Endothelial cell of umbilical vein (primary cell): ENCODE results near the gene HPSE2. TPM values are rescaled to one million over a fixed set of nuclear protein-coding genes. Genes with fewer than 3 reads are reported as not detected.
A peak's percentile ranks its signal among the peaks of the same experiment; 100 is the strongest.

Experiments
- BruUV-seq: library from RNA; stranded (reverse); fragments of 400-500 nt; replicated peaks from 2 replicates; lab custom pipeline; 2021; lab: Mats Ljungman, UMichigan
- CTCF ChIA-PET: fragments of 300-600, 350-600 bp; sonication (Branson Sonifier 250); formaldehyde crosslinking; loops from one replicate; lab custom pipeline; 2021; ENCODE audit warnings: antibody characterized with exemption, inconsistent platforms; lab: Charles Lee
- POLR2A ChIA-PET: fragments of 300-600, 350-600 bp; sonication (Branson Sonifier 250); formaldehyde crosslinking; loops from one replicate; lab custom pipeline; 2021; ENCODE audit warnings: antibody characterized with exemption, inconsistent platforms; lab: Charles Lee
- DNase-seq: peaks from one replicate; pipeline ENCODE4 v3.0.0-alpha.2; 2011; ENCODE audit warnings: low read depth, low spot score
- FAIRE-seq: peaks from 2 replicates; lab custom pipeline; 2011; peaks lifted over from hg19 to GRCh38; lab: Jason Lieb, UNC
- H2AFZ ChIP-seq: 2 replicates; pipeline ENCODE4 v1.6.0; 2012; ENCODE audit warnings: low read depth, low read length, control low read depth, inconsistent platforms
- H3K27ac ChIP-seq: 2 replicates; pipeline ENCODE4 v1.5.1; 2011; ENCODE audit warnings: low read depth, mild to moderate bottlenecking, control low read depth, low read length, moderate library complexity; ENCODE audit not compliant: insufficient read depth
- H3K27me3 ChIP-seq, 2 experiments: 2 replicates each; pipeline versions ENCODE4 v1.6.0 to v1.6.1; 2011; ENCODE audit warnings: low read length in 2 of 2, mixed read lengths in 1 of 2; ENCODE audit not compliant: control insufficient read depth in 2 of 2, insufficient read depth in 2 of 2
- H3K36me3 ChIP-seq, 2 experiments: 2 replicates in 1 of 2; 3 replicates in 1 of 2; pipeline ENCODE4 v1.5.1; 2011; ENCODE audit warnings: low read length in 2 of 2, mild to moderate bottlenecking in 1 of 2, moderate library complexity in 1 of 2; ENCODE audit not compliant: control insufficient read depth in 2 of 2, insufficient read depth in 2 of 2; ENCODE audit errors: extremely low read depth in 1 of 2
- H3K4me1 ChIP-seq: 3 replicates; pipeline ENCODE4 v1.5.1; 2011; ENCODE audit warnings: mild to moderate bottlenecking, low read length; ENCODE audit not compliant: control insufficient read depth, insufficient read depth; ENCODE audit errors: extremely low read depth
- H3K4me2 ChIP-seq: 2 replicates; pipeline ENCODE4 v1.6.1; 2011; ENCODE audit warnings: low read length, control low read depth, mixed read lengths; ENCODE audit not compliant: insufficient read depth
- H3K4me3 ChIP-seq, 3 experiments: fragments of 200-600 bp in 1 of 3; sonication (generic), shearing (Covaris generic) in 1 of 3; replicated peaks in 1 of 3; 2 replicates each; pipeline ENCODE4 v1.5.1; 2011 to 2016; ENCODE audit warnings: control low read depth in 3 of 3, low read length in 3 of 3, mild to moderate bottlenecking in 2 of 3, inconsistent platforms in 1 of 3, low read depth in 1 of 3, moderate library complexity in 1 of 3; ENCODE audit not compliant: insufficient read depth in 1 of 3
- H3K79me2 ChIP-seq: 2 replicates; pipeline ENCODE4 v1.6.0; 2012; ENCODE audit warnings: low read length, inconsistent platforms; ENCODE audit not compliant: control insufficient read depth, insufficient read depth
- H3K9ac ChIP-seq: replicated peaks from 2 replicates; pipeline ENCODE3; 2011; ENCODE audit warnings: low read length, control low read depth; ENCODE audit not compliant: insufficient read depth; ENCODE audit errors: extremely low read depth
- H3K9me1 ChIP-seq: replicated peaks from 3 replicates; pipeline ENCODE4 v1.6.0; 2011; ENCODE audit warnings: mild to moderate bottlenecking, low read length; ENCODE audit not compliant: control insufficient read depth, insufficient read depth; ENCODE audit errors: extremely low read depth
- H3K9me3 ChIP-seq: replicated peaks from 2 replicates; pipeline ENCODE4 v1.5.1; 2012; ENCODE audit warnings: low read length, inconsistent platforms; ENCODE audit not compliant: control insufficient read depth, insufficient read depth
- H4K20me1 ChIP-seq: replicated peaks from 2 replicates; pipeline ENCODE3; 2011; ENCODE audit warnings: mild to moderate bottlenecking, low read length; ENCODE audit not compliant: control insufficient read depth, insufficient read depth; ENCODE audit errors: extremely low read depth
- EZH2 ChIP-seq: IDR thresholded peaks from 2 replicates; pipeline ENCODE4 v1.6.1; 2012; ENCODE audit warnings: borderline replicate concordance, low read depth, mild to moderate bottlenecking, moderate library complexity, low read length, inconsistent platforms; ENCODE audit not compliant: severe bottlenecking
- FOS ChIP-seq: IDR thresholded peaks from 2 replicates; pipeline ENCODE4 v1.6.1; 2011; ENCODE audit warnings: mild to moderate bottlenecking, low read length, moderate library complexity, borderline replicate concordance; ENCODE audit not compliant: insufficient read depth
- GATA2 ChIP-seq: IDR thresholded peaks from 2 replicates; pipeline ENCODE4 v1.7.0; 2011; ENCODE audit warnings: low read depth, mild to moderate bottlenecking, moderate library complexity, mixed read lengths, low read length; ENCODE audit not compliant: insufficient read length, insufficient read depth
- POLR2A ChIP-seq: IDR thresholded peaks from 2 replicates; pipeline ENCODE4 v1.6.1; 2012; ENCODE audit warnings: low read depth, mild to moderate bottlenecking, control low read depth, low read length
- dilution Hi-C: fragments of 300-500 bp; cut with MboI; formaldehyde crosslinking; loops from one replicate; pipeline ENCODE4 v1.15.0; 2019; ENCODE audit warnings: low sequenced_read_pairs; ENCODE audit not compliant: extremely low pct_ligation_motif_present
- intact Hi-C: fragments of 100-400 bp; cut with micrococcal nuclease; formaldehyde crosslinking; loops from one replicate; pipeline ENCODE4 v1.10.0; 2022
- polyA plus RNA-seq, 4 experiments: library from polyadenylated mRNA; depleted of rRNA in 3 of 4; stranded (reverse) in 3 of 4; unstranded in 1 of 4; fragments of >200 nt; gene quantifications; 2 replicates each; pipeline versions ENCODE4 v1.2.1 to v1.2.3, GENCODE V29; 2011 to 2012; ENCODE audit warnings: missing spikeins in 1 of 4
- total RNA-seq: library from RNA; stranded (reverse); gene quantifications from 2 replicates; pipeline ENCODE4 v1.2.3, GENCODE V29; 2021

Gene HPSE2
- total and polyA plus RNA-seq, 2 donors (not counting 3 experiments of a cell fraction or from before 2014, with no cell fraction given) = not detected

DNA sequence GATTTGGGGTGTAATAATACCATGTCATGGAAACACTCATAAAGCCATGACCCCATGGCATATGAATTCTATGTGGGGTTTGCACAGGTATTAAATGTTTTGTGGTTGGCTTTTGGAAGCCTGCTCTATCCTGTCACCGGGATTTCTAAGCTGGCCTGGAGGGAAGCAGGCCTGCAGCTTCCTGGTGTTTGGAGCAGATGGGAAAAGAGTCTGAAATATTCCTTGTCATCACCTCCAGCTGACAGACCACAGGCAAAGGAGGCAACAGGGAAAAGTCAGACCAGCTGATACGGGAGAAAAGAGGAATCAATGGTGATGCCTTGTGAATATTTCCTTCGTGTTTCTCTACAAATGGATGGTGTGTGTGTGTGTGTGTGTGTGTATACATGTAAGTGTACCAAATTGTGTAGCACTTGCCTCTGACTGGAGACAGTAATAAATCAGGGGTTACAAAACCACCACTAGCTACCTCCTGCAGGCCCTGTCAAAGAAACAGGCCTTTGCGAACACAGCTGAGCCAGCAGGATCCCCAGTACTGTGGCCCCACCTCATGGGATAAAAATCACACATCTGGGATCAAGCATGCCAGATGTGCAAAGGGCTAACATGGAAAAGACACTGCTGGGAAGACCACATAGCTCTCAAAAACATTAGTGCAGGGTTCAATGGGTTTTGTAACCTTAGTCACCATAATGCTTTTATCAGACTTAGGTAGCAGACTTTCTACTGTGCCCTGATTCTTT is 668.1 kb downstream of the HPSE2 start:
- FAIRE-seq = no peak
- H3K9ac ChIP-seq = no peak overlapping the region
- ChIA-PET CTCF (interaction anchor here (0.9 to 1.5 kb wide), 3 partner anchors 9 to 17 kb away, joined by 3 to 4 read pairs (median 3); no protein-coding TSS in a partner anchor), POLR2A (no interaction called here)
- no TSS peak for BruUV-seq
- H3K27ac ChIP-seq = no peak overlapping the region
- H3K4me2 ChIP-seq = no peak overlapping the region
- no peak overlapping the region for H3K4me3 ChIP-seq
- no peak for TF ChIP-seq GATA2
- TF ChIP-seq POLR2A = no peak
- dilution Hi-C loops = no loop called here
- intact Hi-C loops = no loop called here
- H3K36me3 ChIP-seq = no peaks in the 10 kb centered on the region
- H3K27me3 ChIP-seq = no peaks in the 10 kb centered on the region
- no peaks in the 10 kb centered on the region for H3K9me1 ChIP-seq
- no peaks in the 10 kb centered on the region for H3K79me2 ChIP-seq
- no peaks in the 10 kb centered on the region for H4K20me1 ChIP-seq
- no peak for DNase-seq
- H3K9me3 ChIP-seq = no peaks in the 10 kb centered on the region
- H3K4me1 ChIP-seq = no peaks in the 10 kb centered on the region
- H2AFZ ChIP-seq = no peak overlapping the region

DNA sequence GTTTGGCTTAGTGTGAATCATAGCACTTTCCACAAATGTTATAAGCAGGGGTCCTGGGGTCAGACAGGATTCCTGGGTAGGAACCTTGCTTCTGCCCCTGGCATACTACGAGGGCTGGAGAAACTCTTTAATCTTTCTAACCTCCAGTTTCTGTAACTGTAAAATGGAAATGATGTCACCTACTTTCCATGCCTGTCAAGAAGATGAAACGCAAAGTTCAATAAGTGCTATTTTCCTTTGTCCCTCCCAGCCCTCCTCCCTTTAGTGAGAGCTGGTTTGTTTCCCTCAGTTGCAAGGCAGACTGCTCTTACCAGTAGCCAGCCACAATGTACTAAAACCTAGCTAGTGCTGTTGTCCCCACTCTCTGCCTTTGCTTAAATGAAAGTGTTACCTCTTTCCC is 671.8 kb downstream of the HPSE2 start:
- H3K27me3 ChIP-seq = no peaks in the 10 kb centered on the region
- no peaks in the 10 kb centered on the region for H4K20me1 ChIP-seq
- H3K9me1 ChIP-seq = no peaks in the 10 kb centered on the region
- H3K4me1 ChIP-seq = no peaks in the 10 kb centered on the region
- no peak overlapping the region for H3K27ac ChIP-seq
- no peak overlapping the region for H3K9ac ChIP-seq
- FAIRE-seq (no peak), DNase-seq (peak; percentile 52)
- no peaks in the 10 kb centered on the region for H3K9me3 ChIP-seq
- no TSS peak for BruUV-seq
- CTCF ChIA-PET = no interaction called here
- no peaks in the 10 kb centered on the region for H3K79me2 ChIP-seq
- TF ChIP-seq EZH2 = no peak
- peak; percentile 15 for TF ChIP-seq FOS
- intact Hi-C loops = no loop called here
- no peak overlapping the region for H3K4me2 ChIP-seq
- dilution Hi-C loops = no loop called here
- POLR2A ChIA-PET = no interaction called here
- no peak overlapping the region for H3K4me3 ChIP-seq
- H2AFZ ChIP-seq = peak overlapping the region; percentile 57
- H3K36me3 ChIP-seq = no peaks in the 10 kb centered on the region
